ENCODE data around the gene UBA3.

UBA3 gene

GRCh38 chr3:69080233-69080920, at the start of gene UBA3:
TSS of gene UBA3 (minus strand) at chr3:69080365. CDS start at chr3:69080353, 12 bp downstream.
- Histone ChIP-seq H3K4me3 (ENCODE audit: low read length in 2 of 2) (peak within 1 kb of the TSS; percentile 74 to 82), H3K27me3 (ENCODE audit: control insufficient read depth in 1 of 2, insufficient read depth in 2 of 2, low read length in 2 of 2) (no peaks in the 10 kb centered on the region), H3K9ac (ENCODE audit: low read length in 2 of 2) (peak within 1 kb of the TSS; percentile 69 to 75), H3K36me3 (ENCODE audit: control insufficient read depth in 2 of 2, insufficient read depth in 2 of 2, low read length in 2 of 2) (no peaks in the 10 kb centered on the region), H3K9me3 (ENCODE audit: control insufficient read depth in 2 of 2, low read length in 2 of 2) (no peaks in the 10 kb centered on the region), H3K27ac (ENCODE audit: low read length) (no peak within 1 kb of the TSS), H3K4me1 (ENCODE audit: control insufficient read depth, insufficient read depth, low read length) (peaks cover 23% of the 10 kb centered on the region)

DNA sequence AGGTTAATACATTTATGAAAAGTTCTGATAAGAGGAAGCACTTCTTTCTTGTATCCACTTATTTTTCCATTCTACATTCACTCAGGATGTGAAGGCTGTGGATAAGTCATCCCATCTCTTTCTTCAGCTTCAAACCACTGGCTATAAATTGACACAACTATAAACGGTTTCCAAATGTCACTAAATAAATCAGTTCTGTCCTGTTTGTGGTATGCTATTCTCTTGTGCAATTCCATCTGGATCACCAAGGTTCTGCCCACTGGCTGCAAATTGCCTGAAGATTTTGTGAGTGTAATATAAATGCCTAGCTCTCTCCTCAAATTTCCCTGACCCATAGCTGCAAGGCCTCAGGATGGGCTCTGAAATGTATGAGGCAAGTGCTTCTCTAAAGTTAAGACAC, 49.4 kb upstream of the UBA3 start:
- Histone ChIP-seq H3K4me3 (ENCODE audit: low read length in 2 of 2) (no peak overlapping the region), H3K36me3 (ENCODE audit: control insufficient read depth in 2 of 2, insufficient read depth in 2 of 2, low read length in 2 of 2) (no peaks in the 10 kb centered on the region), H3K9me3 (ENCODE audit: control insufficient read depth in 2 of 2, low read length in 2 of 2) (no peaks in the 10 kb centered on the region), H3K27ac (ENCODE audit: low read length) (no peak overlapping the region), H3K27me3 (ENCODE audit: control insufficient read depth in 1 of 2, insufficient read depth in 2 of 2, low read length in 2 of 2) (no peaks in the 10 kb centered on the region), H3K9ac (ENCODE audit: low read length in 2 of 2) (no peak overlapping the region), H3K4me1 (ENCODE audit: control insufficient read depth, insufficient read depth, low read length) (no peaks in the 10 kb centered on the region)

DNA sequence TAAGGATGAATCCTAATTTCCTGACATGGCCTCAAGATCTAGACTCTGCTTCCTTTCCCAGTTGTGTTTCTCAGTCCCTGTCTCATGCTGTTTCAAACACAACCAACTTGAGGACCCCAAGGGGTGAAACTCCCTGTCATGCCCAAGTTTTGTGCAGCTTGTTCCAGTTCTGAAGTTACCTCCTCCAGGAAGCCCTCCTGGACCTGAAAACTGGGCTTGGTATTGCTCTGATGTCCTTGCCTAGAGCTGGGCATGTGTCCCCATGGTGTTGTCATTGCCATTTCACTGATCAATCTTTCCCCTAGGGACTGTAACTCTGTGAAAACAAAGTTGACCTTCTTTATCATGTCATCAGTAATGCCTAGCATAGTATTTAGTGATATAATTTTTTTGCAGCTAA, 48.3 kb upstream of the UBA3 start:
- Histone ChIP-seq H3K4me3 (ENCODE audit: low read length in 2 of 2) (no peak overlapping the region), H3K4me1 (ENCODE audit: control insufficient read depth, insufficient read depth, low read length) (no peaks in the 10 kb centered on the region), H3K27ac (ENCODE audit: low read length) (no peak overlapping the region), H3K27me3 (ENCODE audit: control insufficient read depth in 1 of 2, insufficient read depth in 2 of 2, low read length in 2 of 2) (no peaks in the 10 kb centered on the region), H3K9ac (ENCODE audit: low read length in 2 of 2) (no peak overlapping the region), H3K36me3 (ENCODE audit: control insufficient read depth in 2 of 2, insufficient read depth in 2 of 2, low read length in 2 of 2) (no peaks in the 10 kb centered on the region), H3K9me3 (ENCODE audit: control insufficient read depth in 2 of 2, low read length in 2 of 2) (no peaks in the 10 kb centered on the region)

DNA sequence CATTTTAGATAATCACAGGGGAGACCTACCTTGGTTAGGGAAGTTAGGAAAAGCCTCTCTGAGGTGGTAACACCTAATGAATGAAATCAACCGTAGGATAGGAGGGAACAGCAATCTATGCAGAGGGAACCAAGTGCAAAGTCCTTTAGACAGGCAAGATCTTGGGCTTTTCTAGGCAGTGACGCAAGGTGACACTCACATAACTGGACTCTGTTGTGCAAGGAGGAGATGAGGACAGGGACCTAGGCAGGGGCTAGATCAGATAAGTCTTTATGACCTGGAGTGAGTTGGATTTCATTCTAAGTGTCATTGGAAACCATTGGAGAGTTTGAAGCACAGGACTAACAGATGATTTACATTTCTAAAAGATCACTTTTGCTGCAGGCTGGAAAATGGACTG, 46.8 kb upstream of the UBA3 start:
- no peaks in the 10 kb centered on the region for H3K9me3 ChIP-seq (ENCODE audit: control insufficient read depth in 2 of 2, low read length in 2 of 2)
- H3K4me3 ChIP-seq (ENCODE audit: low read length in 2 of 2) = no peak overlapping the region
- H3K27ac ChIP-seq (ENCODE audit: low read length) = no peak overlapping the region
- H3K36me3 ChIP-seq (ENCODE audit: control insufficient read depth in 2 of 2, insufficient read depth in 2 of 2, low read length in 2 of 2) = no peaks in the 10 kb centered on the region
- no peaks in the 10 kb centered on the region for H3K27me3 ChIP-seq (ENCODE audit: control insufficient read depth in 1 of 2, insufficient read depth in 2 of 2, low read length in 2 of 2)
- peaks cover 6% of the 10 kb centered on the region for H3K4me1 ChIP-seq (ENCODE audit: control insufficient read depth, insufficient read depth, low read length)
- H3K9ac ChIP-seq (ENCODE audit: low read length in 2 of 2) = no peak overlapping the region

GRCh38 chr3:69126216-69126615, 46.1 kb upstream of the UBA3 start:
- no peaks in the 10 kb centered on the region for H3K36me3 ChIP-seq (ENCODE audit: control insufficient read depth in 2 of 2, insufficient read depth in 2 of 2, low read length in 2 of 2)
- peaks cover 6% of the 10 kb centered on the region for H3K4me1 ChIP-seq (ENCODE audit: control insufficient read depth, insufficient read depth, low read length)
- H3K27me3 ChIP-seq (ENCODE audit: control insufficient read depth in 1 of 2, insufficient read depth in 2 of 2, low read length in 2 of 2) = no peaks in the 10 kb centered on the region
- H3K9me3 ChIP-seq (ENCODE audit: control insufficient read depth in 2 of 2, low read length in 2 of 2) = no peaks in the 10 kb centered on the region
- H3K9ac ChIP-seq (ENCODE audit: low read length in 2 of 2) = no peak overlapping the region
- H3K27ac ChIP-seq (ENCODE audit: low read length) = no peak overlapping the region
- no peak overlapping the region for H3K4me3 ChIP-seq (ENCODE audit: low read length in 2 of 2)

DNA sequence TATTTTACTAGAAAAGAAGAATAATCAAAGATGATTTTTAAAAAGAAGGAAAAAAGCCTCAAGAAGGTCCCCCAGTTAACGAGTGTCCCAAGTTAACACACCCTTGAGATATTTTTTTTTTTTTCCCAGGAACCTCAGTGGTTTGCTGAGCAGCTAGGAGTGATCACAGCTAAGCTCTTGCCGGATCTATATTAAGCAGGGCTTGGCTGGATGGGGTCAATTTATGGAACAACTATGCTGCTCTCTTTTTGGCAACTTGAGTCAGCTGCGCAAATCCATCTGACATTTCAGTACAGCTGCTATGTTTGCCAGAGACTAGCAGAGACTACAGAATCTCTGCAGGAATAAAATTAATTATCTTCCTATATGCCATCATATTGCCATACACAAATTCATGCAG, 42.2 kb upstream of the UBA3 start, which contains the start of gene LMOD3:
TSS of gene LMOD3 (minus strand) at position 193 of the 400 bp plus-strand sequence. CDS start 209 bp downstream, outside the sequence.
- Histone ChIP-seq H3K4me1 (ENCODE audit: control insufficient read depth, insufficient read depth, low read length) (peaks cover 6% of the 10 kb centered on the region), H3K36me3 (ENCODE audit: control insufficient read depth in 2 of 2, insufficient read depth in 2 of 2, low read length in 2 of 2) (no peaks in the 10 kb centered on the region), H3K4me3 (ENCODE audit: low read length in 2 of 2) (peak within 1 kb of the TSS; percentile 34 to 66), H3K9ac (ENCODE audit: low read length in 2 of 2) (peak within 1 kb of the TSS; percentile 7 to 46), H3K9me3 (ENCODE audit: control insufficient read depth in 2 of 2, low read length in 2 of 2) (no peaks in the 10 kb centered on the region), H3K27ac (ENCODE audit: low read length) (no peak within 1 kb of the TSS), H3K27me3 (ENCODE audit: control insufficient read depth in 1 of 2, insufficient read depth in 2 of 2, low read length in 2 of 2) (no peaks in the 10 kb centered on the region)

GRCh38 chr3:69121950-69122349, 41.8 kb upstream of the UBA3 start:
- peak overlapping the region; percentile 34 to 66 for H3K4me3 ChIP-seq (ENCODE audit: low read length in 2 of 2)
- no peak overlapping the region for H3K27ac ChIP-seq (ENCODE audit: low read length)
- peaks cover 6% of the 10 kb centered on the region for H3K4me1 ChIP-seq (ENCODE audit: control insufficient read depth, insufficient read depth, low read length)
- peak overlapping the region; percentile 7 to 46 for H3K9ac ChIP-seq (ENCODE audit: low read length in 2 of 2)
- no peaks in the 10 kb centered on the region for H3K9me3 ChIP-seq (ENCODE audit: control insufficient read depth in 2 of 2, low read length in 2 of 2)
- H3K27me3 ChIP-seq (ENCODE audit: control insufficient read depth in 1 of 2, insufficient read depth in 2 of 2, low read length in 2 of 2) = no peaks in the 10 kb centered on the region
- H3K36me3 ChIP-seq (ENCODE audit: control insufficient read depth in 2 of 2, insufficient read depth in 2 of 2, low read length in 2 of 2) = no peaks in the 10 kb centered on the region

- Histone ChIP-seq H3K27ac (ENCODE audit: low read length) (no peak overlapping the region), H3K36me3 (ENCODE audit: control insufficient read depth in 2 of 2, insufficient read depth in 2 of 2, low read length in 2 of 2) (no peaks in the 10 kb centered on the region), H3K9ac (ENCODE audit: low read length in 2 of 2) (peak overlapping the region in 1 of 2 donors; percentile 10), H3K27me3 (ENCODE audit: control insufficient read depth in 1 of 2, insufficient read depth in 2 of 2, low read length in 2 of 2) (no peaks in the 10 kb centered on the region), H3K4me1 (ENCODE audit: control insufficient read depth, insufficient read depth, low read length) (peaks cover 6% of the 10 kb centered on the region), H3K4me3 (ENCODE audit: low read length in 2 of 2) (peak overlapping the region; percentile 34 to 66), H3K9me3 (ENCODE audit: control insufficient read depth in 2 of 2, low read length in 2 of 2) (no peaks in the 10 kb centered on the region)
Observed at GRCh38 chr3:69121513-69121912, 41.3 kb upstream of the UBA3 start.

DNA sequence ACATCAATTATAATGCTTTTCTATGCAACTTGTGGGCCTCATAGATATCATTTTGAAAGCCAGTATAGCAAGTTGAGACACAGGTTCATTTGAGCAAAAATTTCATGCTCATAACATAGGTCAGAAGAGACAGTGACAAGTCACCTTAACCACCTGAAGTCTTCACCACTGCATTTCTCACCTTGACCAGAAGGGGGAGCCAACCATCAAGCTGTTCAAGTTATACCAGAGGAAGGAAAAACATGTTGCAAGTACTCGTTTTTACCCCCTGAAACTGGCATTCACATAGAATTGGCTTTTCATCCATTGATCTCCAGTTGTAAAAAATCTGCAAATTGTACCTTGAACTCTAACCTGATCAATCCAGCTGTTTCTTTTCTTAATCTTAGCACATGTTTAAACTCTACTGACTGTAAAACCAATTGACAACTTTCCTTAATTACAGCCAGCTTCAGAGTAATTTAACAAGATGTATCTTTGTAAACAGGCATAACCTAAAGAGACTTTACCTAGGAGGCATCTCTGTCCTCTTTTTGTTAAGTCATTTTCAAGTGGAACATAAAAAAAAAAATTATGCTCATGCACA, 40.8 kb upstream of the UBA3 start:
- H3K4me3 ChIP-seq (ENCODE audit: low read length in 2 of 2) = peak overlapping the region; percentile 34 to 66
- no peak overlapping the region for H3K27ac ChIP-seq (ENCODE audit: low read length)
- no peaks in the 10 kb centered on the region for H3K9me3 ChIP-seq (ENCODE audit: control insufficient read depth in 2 of 2, low read length in 2 of 2)
- H3K36me3 ChIP-seq (ENCODE audit: control insufficient read depth in 2 of 2, insufficient read depth in 2 of 2, low read length in 2 of 2) = no peaks in the 10 kb centered on the region
- H3K27me3 ChIP-seq (ENCODE audit: control insufficient read depth in 1 of 2, insufficient read depth in 2 of 2, low read length in 2 of 2) = no peaks in the 10 kb centered on the region
- peak overlapping the region in 1 of 2 donors; percentile 10 for H3K9ac ChIP-seq (ENCODE audit: low read length in 2 of 2)
- peaks cover 6% of the 10 kb centered on the region for H3K4me1 ChIP-seq (ENCODE audit: control insufficient read depth, insufficient read depth, low read length)

- Histone ChIP-seq H3K36me3 (ENCODE audit: control insufficient read depth in 2 of 2, insufficient read depth in 2 of 2, low read length in 2 of 2) (no peaks in the 10 kb centered on the region), H3K4me3 (ENCODE audit: low read length in 2 of 2) (no peak overlapping the region), H3K4me1 (ENCODE audit: control insufficient read depth, insufficient read depth, low read length) (peaks cover 6% of the 10 kb centered on the region), H3K9ac (ENCODE audit: low read length in 2 of 2) (no peak overlapping the region), H3K9me3 (ENCODE audit: control insufficient read depth in 2 of 2, low read length in 2 of 2) (no peaks in the 10 kb centered on the region), H3K27ac (ENCODE audit: low read length) (no peak overlapping the region), H3K27me3 (ENCODE audit: control insufficient read depth in 1 of 2, insufficient read depth in 2 of 2, low read length in 2 of 2) (no peaks in the 10 kb centered on the region)
Observed at GRCh38 chr3:69119681-69120080, 39.5 kb upstream of the UBA3 start.

DNA sequence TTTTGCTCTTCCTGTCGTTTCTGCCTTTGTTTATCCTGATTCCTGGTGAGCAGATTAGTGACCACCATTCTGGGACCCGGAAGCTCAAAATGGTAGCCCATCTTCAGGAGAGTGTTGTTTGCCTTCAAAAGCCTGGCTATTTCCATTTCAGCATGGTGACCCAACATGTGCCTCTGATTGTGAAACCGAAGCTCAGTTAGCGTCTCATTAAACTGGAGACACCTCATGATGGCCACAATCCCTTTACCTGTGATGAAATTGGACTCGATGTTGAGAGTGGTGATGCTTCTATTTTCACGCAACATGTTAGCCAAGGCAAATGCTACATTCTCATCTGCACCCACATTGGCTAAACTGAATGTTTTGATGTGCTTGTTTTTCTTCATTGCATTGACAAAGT, 39.0 kb upstream of the UBA3 start:
- H3K36me3 ChIP-seq (ENCODE audit: control insufficient read depth in 2 of 2, insufficient read depth in 2 of 2, low read length in 2 of 2) = no peaks in the 10 kb centered on the region
- no peak overlapping the region for H3K9ac ChIP-seq (ENCODE audit: low read length in 2 of 2)
- peaks cover 6% of the 10 kb centered on the region for H3K4me1 ChIP-seq (ENCODE audit: control insufficient read depth, insufficient read depth, low read length)
- no peaks in the 10 kb centered on the region for H3K27me3 ChIP-seq (ENCODE audit: control insufficient read depth in 1 of 2, insufficient read depth in 2 of 2, low read length in 2 of 2)
- H3K27ac ChIP-seq (ENCODE audit: low read length) = no peak overlapping the region
- no peaks in the 10 kb centered on the region for H3K9me3 ChIP-seq (ENCODE audit: control insufficient read depth in 2 of 2, low read length in 2 of 2)
- H3K4me3 ChIP-seq (ENCODE audit: low read length in 2 of 2) = no peak overlapping the region
